ENCODE results near the gene OR1I1.
"Not testable (repeated sequence)": the region's sequence is repeated elsewhere in the genome, so short reads cannot be mapped to it uniquely, and the experiment has no call there.

Gene OR1I1, protein sequence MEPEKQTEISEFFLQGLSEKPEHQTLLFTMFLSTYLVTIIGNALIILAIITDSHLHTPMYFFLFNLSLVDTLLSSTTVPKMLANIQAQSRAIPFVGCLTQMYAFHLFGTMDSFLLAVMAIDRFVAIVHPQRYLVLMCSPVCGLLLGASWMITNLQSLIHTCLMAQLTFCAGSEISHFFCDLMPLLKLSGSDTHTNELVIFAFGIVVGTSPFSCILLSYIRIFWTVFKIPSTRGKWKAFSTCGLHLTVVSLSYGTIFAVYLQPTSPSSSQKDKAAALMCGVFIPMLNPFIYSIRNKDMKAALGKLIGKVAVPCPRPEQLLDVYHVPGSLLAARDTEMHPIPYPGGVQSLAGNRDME

DNA sequence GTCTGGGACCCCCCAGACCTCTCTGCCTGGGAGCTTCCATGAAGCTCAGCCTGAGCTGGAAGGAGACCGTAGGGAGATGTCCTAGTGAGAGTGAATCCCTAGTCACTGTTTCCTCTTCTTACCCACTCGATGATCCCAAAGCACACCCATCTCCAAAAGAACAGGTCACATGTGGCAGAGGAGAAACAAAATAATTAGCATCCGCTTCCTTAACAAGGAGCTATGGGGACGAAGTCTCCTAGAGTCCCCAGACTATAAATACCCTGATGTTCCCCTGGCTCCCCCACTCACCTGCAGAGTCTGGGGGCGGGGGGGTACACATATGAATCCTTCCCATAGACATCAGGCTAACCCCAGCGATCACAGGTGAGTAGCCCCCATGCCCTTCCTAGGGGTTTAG, at the start of gene OR1I1:
Gene OR1I1 (plus strand): TSS at position 301 of the 400 bp plus-strand sequence. CDS start 4,855 bp downstream, outside the sequence.
- no peak for DNase-seq (ENCODE audit: low spot score)

DNA sequence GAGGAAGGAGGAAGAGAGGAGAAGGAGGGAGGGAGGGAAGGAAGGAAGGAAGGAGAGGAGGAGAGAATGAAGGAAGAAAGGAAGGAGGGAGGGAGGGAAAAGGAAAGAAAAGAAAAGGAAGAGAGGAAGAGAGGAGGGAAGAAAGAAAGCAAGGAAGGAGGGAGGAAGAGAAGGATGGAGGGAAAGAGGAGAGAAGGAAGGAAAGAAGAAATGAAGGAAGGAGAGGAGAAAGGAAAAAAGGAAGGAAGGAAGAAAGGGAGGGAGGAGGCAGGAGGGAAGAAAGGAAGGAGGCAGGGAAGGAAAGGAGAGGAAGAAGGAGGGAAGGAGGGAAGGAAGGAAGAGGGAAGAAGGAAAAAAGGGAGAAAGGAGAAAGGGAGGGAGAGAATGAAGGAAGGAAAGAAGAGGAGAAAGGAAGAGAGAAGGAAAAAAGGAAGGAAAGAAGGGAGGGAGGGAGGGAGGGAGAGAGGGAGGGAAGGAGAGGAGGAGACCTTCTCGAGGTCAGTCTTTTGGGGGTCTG, 46.2 kb upstream of the OR1I1 start:
- DNase-seq (ENCODE audit: low spot score) = no peak

DNA sequence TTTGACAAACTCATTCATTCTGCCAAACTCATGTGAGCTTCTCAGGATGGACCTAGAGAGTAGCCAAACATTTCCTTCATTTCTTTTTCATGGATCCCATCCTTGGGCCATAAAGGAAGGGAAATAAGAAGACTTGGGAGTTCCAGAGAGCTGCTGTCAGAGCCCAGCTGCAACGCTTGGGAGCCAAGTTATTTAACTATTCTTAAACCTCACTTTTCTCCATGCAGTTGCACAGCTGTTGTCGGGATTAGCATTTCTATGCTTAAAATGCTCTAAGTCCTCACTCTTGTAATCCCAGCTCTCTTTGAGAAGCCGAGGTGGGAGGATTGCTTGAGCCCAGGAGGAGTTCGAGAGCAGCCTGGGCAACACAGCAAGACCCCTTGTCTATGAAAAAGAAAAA, 44.4 kb upstream of the OR1I1 start:
- DNase-seq (ENCODE audit: low spot score) = no peak

DNA sequence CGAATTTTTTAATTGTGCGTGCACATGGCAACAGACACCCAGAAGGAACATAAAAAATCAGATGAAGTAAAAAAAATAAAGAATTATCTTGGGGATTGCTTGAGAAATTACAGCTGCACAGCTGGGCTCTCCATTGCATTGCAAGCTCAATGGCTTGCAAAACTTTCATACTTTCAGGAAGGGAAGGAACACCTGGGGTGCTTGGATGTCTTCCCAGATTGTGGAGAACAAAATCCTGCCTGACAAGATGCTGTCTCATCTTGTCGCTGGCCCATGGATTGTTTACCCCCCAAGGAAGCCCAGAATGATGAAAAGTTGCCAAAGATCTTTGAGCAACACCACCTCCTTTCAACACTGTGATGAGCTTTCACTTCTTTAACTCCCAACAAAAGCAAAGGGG, 43.7 kb upstream of the OR1I1 start:
- DNase-seq (ENCODE audit: low spot score) = peak; percentile 1

DNA sequence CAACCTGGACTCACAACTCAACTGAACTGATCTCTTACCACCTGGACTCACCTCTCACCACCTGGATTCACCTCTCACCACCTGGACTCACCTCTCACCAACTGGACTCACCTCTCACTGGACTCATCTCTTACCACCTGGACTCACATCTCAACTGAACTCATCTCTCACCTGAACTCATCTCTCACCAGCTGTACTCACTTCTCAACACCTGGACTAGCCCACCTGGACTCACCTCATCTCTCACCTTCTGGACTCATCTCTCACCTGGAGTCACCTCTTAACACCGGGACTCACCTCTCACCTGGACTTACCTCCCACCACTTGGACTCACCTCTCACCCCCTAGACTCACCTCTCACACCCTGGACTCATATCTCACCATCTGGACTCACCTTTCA, 40.0 kb upstream of the OR1I1 start:
- DNase-seq (ENCODE audit: low spot score) = no peak

DNA sequence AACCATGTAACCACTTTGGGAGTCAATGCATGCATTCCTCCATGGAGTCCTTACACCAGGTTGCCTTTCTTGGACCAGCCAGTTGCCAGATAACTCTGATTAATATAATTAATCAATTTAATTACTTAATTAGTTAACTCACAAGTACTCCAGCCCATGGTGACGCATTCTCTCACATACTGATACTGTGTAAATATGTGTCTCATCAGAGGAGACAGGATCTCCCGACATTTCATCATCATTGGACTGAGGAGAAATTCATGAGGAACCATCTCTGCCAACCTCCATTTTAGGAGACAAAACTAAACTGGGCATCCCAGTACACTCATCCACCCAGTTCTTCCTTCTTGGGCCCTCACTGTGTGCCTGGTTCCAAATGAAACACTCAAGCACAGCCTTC, 39.2 kb upstream of the OR1I1 start:
- no peak for DNase-seq (ENCODE audit: low spot score)

DNA sequence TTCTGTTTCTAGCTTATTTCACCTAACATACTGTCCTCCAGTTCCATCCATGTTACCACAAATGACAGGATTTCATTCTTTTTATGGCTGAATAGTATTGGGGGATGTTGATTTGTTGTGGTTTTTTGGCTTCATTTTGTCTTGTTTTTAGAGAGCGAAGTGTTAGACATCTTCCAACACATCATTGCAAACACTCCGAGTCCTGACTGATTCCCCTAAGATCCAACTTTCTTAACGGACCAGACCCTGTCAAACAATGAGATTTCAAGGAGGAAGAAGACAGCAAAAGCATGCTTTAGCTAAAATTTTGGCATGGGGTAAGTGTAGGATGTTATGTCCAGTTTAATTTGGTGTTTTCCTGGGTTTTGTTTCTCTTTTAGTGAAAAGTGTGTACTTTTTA, 36.5 kb upstream of the OR1I1 start:
- DNase-seq (ENCODE audit: low spot score) = no peak

DNA sequence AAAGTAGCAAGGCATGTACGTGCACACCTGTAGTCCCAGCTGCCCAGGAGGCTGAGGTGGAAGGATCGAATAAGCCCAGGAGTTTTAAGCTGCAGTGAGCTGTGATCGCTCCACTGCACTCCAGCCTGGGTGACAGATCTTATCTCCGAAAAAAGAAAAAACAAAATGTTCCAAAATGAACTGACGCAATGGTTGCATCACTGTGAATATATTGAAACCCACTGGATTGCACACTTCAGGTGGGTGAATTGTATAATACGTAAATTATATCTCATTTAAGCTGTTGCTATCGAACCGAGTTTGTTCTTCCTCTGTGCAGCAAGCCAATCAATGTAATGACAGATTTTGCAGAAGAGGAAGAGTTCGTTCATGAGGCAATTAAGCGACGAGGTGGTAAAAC, 34.3 kb upstream of the OR1I1 start:
- DNase-seq (ENCODE audit: low spot score) = no peak

DNA sequence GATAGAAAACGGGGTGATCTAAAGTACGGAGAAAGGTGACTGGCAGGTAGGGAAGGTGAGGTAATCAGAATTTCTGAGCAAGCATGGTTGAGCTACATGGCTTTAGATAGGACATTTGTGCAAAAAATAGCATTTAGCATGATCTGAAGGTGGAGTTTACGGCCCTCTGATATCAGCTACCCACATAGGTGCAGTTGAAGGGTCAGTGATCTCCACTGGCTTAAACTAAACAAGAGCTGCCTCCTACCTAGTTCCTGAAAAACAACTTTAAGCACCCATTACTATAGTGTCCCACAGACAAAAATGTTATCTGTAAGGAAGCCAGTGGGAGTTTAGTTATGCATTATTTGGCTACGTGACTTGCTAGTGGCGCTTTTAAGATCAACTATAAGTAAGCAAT, 33.9 kb upstream of the OR1I1 start:
- DNase-seq (ENCODE audit: low spot score) = no peak

DNA sequence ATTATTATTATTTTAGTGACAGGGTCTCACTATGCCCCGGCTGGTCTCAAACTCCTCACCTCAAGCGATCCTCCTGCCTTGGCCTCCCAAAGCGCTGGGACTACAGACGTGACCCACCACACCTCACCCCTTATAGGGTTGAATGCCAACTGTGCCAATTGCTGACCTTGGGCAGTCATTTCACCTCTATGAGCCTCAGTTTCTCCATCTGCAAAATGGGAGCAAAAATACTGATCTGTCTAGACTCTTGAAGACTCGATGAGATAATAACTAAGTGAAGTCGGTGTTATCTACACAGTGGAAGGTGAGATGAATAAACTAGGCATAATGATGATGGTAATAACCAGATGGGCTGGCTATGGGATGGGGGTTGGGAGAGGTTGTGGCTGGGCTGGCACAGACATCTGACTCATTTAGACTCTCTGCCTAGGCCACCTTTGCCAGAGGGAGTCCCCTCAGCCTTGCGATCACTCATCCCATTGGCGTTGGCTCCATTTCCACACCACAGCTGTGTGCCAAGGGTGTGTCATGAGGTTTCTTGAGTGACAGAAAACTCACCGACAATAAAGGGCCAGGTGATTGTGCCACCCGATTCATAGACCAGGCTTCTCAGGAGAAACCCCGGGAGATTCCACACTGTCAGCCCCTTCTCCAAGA, 33.0 kb upstream of the OR1I1 start, which contains the start of gene CASP14:
Gene CASP14 (plus strand): TSS at position 596 of the 657 bp plus-strand sequence. CDS start 2,772 bp downstream, outside the sequence.
- no peak for DNase-seq (ENCODE audit: low spot score)

DNA sequence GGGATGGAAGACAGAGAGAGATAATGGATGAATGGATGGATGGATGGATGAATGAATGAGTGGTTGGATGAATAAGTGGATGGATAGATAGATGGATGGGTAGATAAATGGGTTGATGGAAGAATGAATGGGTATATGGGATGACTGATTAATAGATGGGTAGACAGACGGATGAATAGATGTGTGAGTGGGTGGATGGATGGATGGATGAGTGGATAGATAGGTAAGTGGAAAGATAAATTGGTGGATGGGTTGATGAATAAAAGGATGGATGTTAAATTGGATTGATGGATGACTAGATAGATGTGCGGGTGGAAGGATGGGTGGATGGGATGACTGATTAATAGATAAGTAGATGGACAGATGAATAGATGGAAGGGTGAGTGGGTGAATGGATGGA, 31.4 kb upstream of the OR1I1 start:
- no peak for DNase-seq (ENCODE audit: low spot score)

DNA sequence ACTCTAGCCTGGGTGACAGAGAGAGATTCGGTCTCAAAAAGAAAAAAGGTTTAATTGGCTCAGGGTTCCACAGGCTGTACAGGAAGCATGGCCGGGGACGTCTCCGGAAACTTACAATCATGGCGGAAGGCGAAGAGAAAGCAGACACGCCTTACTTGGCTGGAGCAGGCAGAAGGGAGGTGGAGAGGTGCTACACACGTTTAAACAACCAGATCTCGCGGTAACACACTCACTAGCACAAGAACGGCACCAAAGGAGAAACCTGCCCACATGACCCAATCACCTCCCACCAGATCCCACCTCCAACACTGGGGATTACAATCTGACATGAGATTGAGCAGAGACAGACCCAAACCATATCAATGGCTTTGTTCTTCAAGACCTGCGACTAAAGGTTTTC, 20.0 kb upstream of the OR1I1 start:
- no peak for DNase-seq (ENCODE audit: low spot score)

DNA sequence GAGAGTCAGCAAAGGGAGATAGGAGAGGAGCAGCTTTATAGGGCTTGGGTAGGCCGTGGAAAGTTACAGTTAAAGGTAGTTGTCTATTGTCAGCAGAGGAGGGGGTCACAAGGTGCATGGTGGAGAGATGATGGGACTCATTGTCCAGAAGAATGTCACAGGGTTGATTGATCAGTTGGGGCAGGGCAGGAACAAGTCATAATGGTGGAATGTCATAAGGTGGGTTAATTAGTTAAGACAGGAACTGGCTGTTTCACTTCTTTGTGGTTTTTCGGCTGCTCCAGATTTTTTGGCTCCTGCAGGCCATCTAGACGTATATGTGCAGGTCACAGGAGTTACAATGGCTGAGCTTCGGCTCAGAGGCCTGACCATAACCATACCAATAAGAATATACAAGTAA, 11.6 kb upstream of the OR1I1 start:
- DNase-seq (ENCODE audit: low spot score) = not testable (repeated sequence)

DNA sequence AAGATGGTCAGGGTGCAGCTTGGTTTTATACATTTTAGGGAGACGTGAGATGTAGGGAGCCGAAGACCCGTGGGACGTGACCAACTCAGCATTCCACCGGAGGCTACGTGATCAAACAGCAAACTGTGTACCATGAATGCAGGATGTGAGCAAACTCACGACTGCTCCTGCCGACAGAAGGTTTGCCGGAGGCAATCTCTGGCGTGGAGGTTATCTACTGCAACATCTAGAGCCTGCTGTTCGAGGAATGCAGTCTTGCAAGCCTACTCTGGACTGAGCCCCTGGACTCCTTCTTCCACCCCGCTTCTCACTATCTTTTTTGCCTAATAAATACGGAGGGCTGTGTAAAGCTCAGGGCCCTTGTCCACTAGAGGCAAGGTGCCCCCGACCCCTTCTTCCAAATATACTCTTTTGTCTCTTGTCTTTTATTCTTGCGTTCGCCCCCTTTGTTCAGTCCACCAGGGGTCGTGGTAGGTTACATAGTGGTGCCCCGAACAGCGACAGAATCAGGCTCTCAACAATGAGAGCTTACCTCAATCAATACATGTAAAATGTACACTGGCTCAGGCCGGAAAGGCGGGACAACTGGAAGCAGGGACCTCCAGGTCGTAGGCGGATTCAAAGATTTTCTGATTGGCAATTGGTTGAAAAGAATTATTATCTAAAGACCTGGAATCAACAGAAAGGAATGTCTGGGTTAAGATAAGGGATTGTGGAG, 8.9 kb upstream of the OR1I1 start:
- no peak for DNase-seq (ENCODE audit: low spot score)

DNA sequence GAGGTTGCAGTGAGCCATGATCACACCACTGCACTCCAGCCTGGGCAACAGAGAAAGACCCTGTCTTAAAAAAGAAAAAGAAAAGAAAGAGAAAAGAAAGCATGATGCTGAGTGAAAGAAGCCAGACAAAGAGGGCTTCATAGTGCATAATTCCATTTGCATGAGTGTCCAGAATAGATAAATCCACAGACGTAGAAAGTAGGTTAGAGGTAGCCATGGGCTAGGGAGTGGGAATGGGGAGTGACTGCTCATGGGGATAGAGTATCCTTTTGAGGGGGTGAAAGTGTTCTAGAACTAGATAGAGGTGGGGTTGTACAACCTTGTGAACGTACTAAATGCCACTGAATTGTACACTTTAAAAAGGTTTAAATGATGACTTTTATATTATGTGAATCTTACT, 7.6 kb upstream of the OR1I1 start:
- no peak for DNase-seq (ENCODE audit: low spot score)

DNA sequence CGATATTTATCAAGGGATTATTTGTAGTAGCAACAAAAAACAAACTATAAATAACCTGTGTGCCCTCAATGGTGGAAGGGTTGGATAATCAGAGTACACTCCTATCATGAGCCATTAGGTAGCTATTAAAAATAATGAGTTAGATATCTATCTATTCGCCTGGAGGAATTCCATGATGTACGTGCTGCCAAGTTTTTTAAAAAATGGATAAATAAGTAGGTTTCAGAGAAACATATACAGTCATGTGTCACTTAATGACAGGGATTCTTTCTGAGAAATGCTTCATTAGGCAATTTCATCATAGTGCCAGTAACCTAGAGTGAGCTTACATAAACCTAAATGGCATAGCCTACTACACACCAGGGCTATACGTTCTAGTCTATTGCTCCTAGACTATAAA, 6.2 kb upstream of the OR1I1 start:
- DNase-seq (ENCODE audit: low spot score) = no peak

DNA sequence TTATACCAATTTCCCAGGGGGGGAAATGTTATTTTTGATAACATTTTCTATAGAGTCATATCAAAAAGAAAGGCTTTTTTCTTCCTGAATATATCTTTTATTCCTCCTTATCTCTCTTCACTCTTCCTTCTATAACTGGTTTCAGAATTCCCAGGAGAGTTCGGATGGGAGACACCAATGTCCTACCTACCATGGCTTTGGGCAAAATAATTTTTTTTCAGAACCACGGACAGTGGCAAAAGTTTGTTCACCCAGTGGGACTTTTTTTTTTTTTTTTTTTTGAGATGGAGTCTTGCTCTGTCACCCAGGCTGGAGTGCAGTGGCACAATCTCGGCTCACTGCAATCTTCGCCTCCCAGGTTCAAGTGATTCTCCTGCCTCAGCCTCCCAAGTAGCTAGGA, 2.0 kb upstream of the OR1I1 start:
- DNase-seq (ENCODE audit: low spot score) = not testable (repeated sequence)

DNA sequence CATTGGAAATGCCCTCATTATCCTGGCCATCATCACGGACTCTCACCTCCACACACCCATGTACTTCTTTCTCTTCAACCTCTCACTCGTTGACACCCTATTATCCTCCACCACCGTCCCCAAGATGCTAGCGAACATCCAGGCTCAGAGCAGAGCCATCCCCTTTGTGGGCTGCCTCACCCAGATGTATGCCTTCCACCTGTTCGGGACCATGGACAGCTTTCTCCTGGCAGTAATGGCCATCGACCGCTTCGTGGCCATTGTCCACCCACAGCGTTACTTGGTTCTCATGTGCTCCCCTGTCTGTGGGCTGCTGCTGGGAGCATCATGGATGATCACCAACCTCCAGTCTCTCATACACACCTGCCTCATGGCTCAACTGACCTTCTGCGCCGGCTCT, 5.2 kb downstream of the OR1I1 start:
- DNase-seq (ENCODE audit: low spot score) = no peak

DNA sequence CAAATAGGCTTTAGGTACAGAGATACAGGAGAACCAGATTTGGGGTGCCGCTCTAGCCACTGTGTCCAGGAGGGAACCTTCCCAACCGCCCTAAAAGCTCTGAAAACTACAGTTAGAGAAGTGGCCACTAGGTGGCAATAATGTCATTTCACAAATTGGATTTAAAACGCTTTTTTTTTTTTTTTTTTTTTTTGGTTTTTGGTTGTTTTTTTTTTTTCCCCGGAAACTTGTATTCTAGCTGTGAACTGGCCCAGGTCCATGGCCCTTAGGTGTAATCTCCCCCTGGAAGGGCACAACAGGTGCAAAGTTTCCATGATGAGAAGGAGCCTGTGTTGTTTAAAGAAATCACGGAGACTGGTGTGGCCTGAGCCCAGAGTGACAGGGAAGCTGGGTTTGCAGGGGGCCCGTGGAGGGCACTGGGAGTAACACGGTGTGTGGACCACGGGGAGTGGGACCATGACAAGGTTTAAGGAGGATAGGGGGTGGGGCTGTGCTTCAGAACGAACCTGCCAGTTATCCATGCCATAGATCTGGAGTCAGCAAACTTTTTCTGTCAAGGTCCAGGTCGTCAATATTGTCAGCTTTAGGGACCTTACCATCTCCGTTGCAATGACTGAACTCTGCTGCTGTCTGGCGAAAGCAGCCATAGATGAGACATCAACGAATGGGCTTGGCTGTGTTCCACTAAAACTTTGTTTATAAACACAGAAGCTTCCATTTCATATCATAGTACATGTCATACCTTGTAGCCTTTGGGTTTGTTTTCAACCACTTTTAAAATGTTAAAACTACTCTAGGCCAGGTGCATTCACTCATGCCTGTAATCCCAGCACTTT, 10.1 kb downstream of the OR1I1 start:
- peak; percentile 45 for DNase-seq (ENCODE audit: low spot score)

DNA sequence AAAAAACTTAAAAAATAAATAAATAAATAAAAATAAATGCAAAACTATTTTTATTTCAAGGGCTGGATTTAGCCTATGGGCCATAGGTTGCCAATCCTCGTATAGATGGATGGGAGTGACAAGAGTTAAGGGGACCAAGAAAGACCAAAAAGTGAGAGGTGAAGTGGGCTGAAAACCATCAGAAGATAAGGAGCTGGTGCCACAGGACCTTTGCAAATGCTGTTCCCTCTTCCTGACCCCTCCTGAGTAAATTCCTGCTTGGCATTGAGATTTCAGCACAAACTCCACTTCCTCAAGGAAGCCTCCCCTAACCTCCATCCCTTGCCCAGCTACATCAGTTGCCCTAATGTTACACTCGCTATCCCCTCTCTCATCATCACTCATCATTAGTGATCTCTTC, 11.0 kb downstream of the OR1I1 start:
- DNase-seq (ENCODE audit: low spot score) = no peak

DNA sequence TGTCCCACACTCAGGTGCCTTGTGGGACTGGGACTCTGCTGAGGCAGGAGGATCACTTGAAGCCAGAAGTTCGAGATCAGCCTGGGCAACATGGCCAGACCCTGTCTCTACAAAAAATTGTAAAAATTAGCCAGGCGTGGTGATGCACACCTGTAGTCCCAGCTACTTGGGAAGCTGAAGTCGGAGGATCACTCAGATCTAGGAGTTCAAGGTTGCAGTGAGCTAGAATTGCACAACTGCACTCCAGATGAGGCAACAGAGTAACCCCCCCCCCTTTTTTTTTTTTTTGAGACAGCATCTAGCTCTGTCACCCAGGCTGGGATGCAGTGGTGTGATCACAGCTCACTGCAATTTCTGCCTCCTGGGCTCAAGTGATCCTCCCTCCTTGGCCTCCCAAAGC, 14.2 kb downstream of the OR1I1 start:
- no peak for DNase-seq (ENCODE audit: low spot score)

DNA sequence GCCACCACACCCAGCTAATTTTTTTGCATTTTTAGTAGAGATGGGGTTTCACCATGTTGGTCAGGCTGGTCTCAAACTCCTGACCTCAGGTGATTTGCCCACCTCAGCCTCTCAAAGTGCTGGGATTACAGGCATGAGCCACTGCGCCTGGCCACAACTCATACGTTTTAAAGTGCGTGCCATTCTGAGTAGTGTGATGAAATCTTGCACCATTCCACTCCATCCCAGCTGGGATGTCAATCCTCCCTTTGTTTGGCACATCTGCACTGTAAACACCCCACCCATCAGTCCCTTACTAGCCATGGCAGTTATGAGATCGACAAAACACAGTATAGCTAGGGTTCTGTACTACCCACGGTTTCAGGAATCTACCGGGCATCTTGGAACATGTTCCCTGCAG, 16.0 kb downstream of the OR1I1 start:
- DNase-seq (ENCODE audit: low spot score) = not testable (repeated sequence)

All from putamen (tissue), 1 donor.